Measurements from ENCODE around the gene RALGPS1. TPM values are rescaled to one million over a fixed set of nuclear protein-coding genes. Genes with fewer than 3 reads are reported as not detected.

RALGPS1 gene
- total RNA-seq, 1 experiment from 2014 or later, result 28.5 TPM

GRCh38 chr9:127116088-127116726, 201.6 kb downstream of the RALGPS1 start:
- no peak overlapping the region for H3K27ac Mint-ChIP-seq
- H3K4me1 Mint-ChIP-seq, result peaks cover 32% of the 10 kb centered on the region

More at GRCh38 chr9:127116088-127116726, 201.6 kb downstream of the RALGPS1 start:
- no peaks in the 10 kb centered on the region for H3K36me3 Mint-ChIP-seq
- no peaks in the 10 kb centered on the region; the same call in 1 of the 2 replicates for H3K27me3 Mint-ChIP-seq (ENCODE audit: low read depth)
- POLR2A ChIA-PET, result no interaction called here
- TF ChIP-seq NR2C2 (CRISPR knock-in tag; IDR thresholded peaks at IDR 0.05) (no peak), NFYB (CRISPR knock-in tag; conservative IDR thresholded peaks at IDR 0.05; ENCODE audit: low read depth) (no peak), ZNF671 (CRISPR knock-in tag; IDR thresholded peaks at IDR 0.05) (no peak), ZNF396 (CRISPR knock-in tag; IDR thresholded peaks at IDR 0.05; ENCODE audit: borderline replicate concordance) (no peak), SMAD4 (CRISPR knock-in tag; IDR thresholded peaks at IDR 0.05) (no peak), ZNF416 (CRISPR knock-in tag; IDR thresholded peaks at IDR 0.05) (no peak), RELA (CRISPR knock-in tag; IDR thresholded peaks at IDR 0.05; ENCODE audit: borderline replicate concordance) (no peak), ATF1 (CRISPR knock-in tag; IDR thresholded peaks at IDR 0.05) (no peak), E2F5 (CRISPR knock-in tag; IDR thresholded peaks at IDR 0.05) (no peak), NFE2L1 (CRISPR knock-in tag; IDR thresholded peaks at IDR 0.05) (no peak), AR (CRISPR knock-in tag; IDR thresholded peaks at IDR 0.05) (no peak), JAZF1 (CRISPR knock-in tag; IDR thresholded peaks at IDR 0.05) (no peak), GABPB1 (CRISPR knock-in tag; IDR thresholded peaks at IDR 0.05) (no peak), GRHL2 (CRISPR knock-in tag; IDR thresholded peaks at IDR 0.05; ENCODE audit: insufficient replicate concordance, severe bottlenecking) (no peak)
- TF ChIP-seq, protein P1, sequence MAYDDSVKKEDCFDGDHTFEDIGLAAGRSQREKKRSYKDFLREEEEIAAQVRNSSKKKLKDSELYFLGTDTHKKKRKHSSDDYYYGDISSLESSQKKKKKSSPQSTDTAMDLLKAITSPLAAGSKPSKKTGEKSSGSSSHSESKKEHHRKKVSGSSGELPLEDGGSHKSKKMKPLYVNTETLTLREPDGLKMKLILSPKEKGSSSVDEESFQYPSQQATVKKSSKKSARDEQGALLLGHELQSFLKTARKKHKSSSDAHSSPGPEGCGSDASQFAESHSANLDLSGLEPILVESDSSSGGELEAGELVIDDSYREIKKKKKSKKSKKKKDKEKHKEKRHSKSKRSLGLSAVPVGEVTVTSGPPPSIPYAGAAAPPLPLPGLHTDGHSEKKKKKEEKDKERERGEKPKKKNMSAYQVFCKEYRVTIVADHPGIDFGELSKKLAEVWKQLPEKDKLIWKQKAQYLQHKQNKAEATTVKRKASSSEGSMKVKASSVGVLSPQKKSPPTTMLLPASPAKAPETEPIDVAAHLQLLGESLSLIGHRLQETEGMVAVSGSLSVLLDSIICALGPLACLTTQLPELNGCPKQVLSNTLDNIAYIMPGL (CRISPR knock-in tag; IDR thresholded peaks at IDR 0.05), result no peak
- TF ChIP-seq, protein P2, sequence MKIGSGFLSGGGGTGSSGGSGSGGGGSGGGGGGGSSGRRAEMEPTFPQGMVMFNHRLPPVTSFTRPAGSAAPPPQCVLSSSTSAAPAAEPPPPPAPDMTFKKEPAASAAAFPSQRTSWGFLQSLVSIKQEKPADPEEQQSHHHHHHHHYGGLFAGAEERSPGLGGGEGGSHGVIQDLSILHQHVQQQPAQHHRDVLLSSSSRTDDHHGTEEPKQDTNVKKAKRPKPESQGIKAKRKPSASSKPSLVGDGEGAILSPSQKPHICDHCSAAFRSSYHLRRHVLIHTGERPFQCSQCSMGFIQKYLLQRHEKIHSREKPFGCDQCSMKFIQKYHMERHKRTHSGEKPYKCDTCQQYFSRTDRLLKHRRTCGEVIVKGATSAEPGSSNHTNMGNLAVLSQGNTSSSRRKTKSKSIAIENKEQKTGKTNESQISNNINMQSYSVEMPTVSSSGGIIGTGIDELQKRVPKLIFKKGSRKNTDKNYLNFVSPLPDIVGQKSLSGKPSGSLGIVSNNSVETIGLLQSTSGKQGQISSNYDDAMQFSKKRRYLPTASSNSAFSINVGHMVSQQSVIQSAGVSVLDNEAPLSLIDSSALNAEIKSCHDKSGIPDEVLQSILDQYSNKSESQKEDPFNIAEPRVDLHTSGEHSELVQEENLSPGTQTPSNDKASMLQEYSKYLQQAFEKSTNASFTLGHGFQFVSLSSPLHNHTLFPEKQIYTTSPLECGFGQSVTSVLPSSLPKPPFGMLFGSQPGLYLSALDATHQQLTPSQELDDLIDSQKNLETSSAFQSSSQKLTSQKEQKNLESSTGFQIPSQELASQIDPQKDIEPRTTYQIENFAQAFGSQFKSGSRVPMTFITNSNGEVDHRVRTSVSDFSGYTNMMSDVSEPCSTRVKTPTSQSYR (CRISPR knock-in tag; IDR thresholded peaks at IDR 0.05), result no peak
- TF ChIP-seq, protein P3, sequence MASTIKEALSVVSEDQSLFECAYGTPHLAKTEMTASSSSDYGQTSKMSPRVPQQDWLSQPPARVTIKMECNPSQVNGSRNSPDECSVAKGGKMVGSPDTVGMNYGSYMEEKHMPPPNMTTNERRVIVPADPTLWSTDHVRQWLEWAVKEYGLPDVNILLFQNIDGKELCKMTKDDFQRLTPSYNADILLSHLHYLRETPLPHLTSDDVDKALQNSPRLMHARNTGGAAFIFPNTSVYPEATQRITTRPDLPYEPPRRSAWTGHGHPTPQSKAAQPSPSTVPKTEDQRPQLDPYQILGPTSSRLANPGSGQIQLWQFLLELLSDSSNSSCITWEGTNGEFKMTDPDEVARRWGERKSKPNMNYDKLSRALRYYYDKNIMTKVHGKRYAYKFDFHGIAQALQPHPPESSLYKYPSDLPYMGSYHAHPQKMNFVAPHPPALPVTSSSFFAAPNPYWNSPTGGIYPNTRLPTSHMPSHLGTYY (CRISPR knock-in tag; IDR thresholded peaks at IDR 0.05), result no peak
- ATAC-seq (no peak), DNase-seq (ENCODE audit: low spot score) (no peak)
- no peak overlapping the region for H3K4me3 Mint-ChIP-seq
- H3K9me3 Mint-ChIP-seq, result no peaks in the 10 kb centered on the region
- CTCF ChIA-PET, result interaction anchor here (1.0 kb wide), 1 partner anchor 169 kb away, joined by 4 read pairs; no protein-coding TSS in a partner anchor
